H9 (cell line): ENCODE measurements around the gene FASTKD1. TPM values are rescaled to one million over a fixed set of nuclear protein-coding genes. Genes with fewer than 3 reads are reported as not detected.

Experiments
- DNase-seq: peaks from one replicate; pipeline ENCODE4 v3.0.0-alpha.2; 2017
- H2AFZ ChIP-seq: one replicate; pipeline ENCODE4 v1.6.1; 2013; ENCODE audit warnings: mild to moderate bottlenecking, low read length, control low read depth, moderate library complexity
- H2AK5ac ChIP-seq: 2 replicates; pipeline ENCODE4 v1.6.1; 2013; ENCODE audit warnings: low read length, control low read depth, mixed read lengths; ENCODE audit not compliant: insufficient read length
- H2BK120ac ChIP-seq: one replicate; pipeline ENCODE4 v1.6.1; 2013; ENCODE audit warnings: low read depth, mild to moderate bottlenecking, low read length, control low read depth, inconsistent platforms; ENCODE audit not compliant: poor library complexity, severe bottlenecking
- H2BK12ac ChIP-seq: 2 replicates; pipeline ENCODE4 v1.6.1; 2013; ENCODE audit warnings: low read length, control low read depth, mixed read lengths, low read depth; ENCODE audit not compliant: insufficient read length
- H2BK15ac ChIP-seq: 2 replicates; pipeline ENCODE4 v1.6.1; 2013; ENCODE audit warnings: low read depth, low read length, control low read depth
- H2BK20ac ChIP-seq: one replicate; pipeline ENCODE4 v1.6.1; 2013; ENCODE audit warnings: low read depth, mild to moderate bottlenecking, low read length, control low read depth, inconsistent platforms; ENCODE audit not compliant: poor library complexity, severe bottlenecking
- H2BK5ac ChIP-seq: 2 replicates; pipeline ENCODE4 v1.6.1; 2013; ENCODE audit warnings: low read length, control low read depth, mixed read lengths; ENCODE audit not compliant: insufficient read length
- H3K14ac ChIP-seq: 2 replicates; pipeline ENCODE4 v1.6.1; 2013; ENCODE audit warnings: low read length, control low read depth; ENCODE audit not compliant: insufficient read depth
- H3K18ac ChIP-seq: 2 replicates; pipeline ENCODE4 v1.6.1; 2013; ENCODE audit warnings: low read depth, mild to moderate bottlenecking, mixed read lengths, low read length, control low read depth; ENCODE audit not compliant: insufficient read length
- H3K23ac ChIP-seq: 2 replicates; pipeline ENCODE4 v1.6.1; 2013; ENCODE audit warnings: low read length, control low read depth, mixed read lengths, low read depth; ENCODE audit not compliant: insufficient read length
- H3K23me2 ChIP-seq: 2 replicates; pipeline ENCODE4 v1.6.1; 2013; ENCODE audit warnings: low read depth, mild to moderate bottlenecking, mixed read lengths, low read length, control low read depth; ENCODE audit not compliant: insufficient read length, poor library complexity, severe bottlenecking
- H3K27ac ChIP-seq: 2 replicates; pipeline ENCODE4 v1.5.1; 2013; ENCODE audit warnings: low read length, control low read depth, mixed read lengths, low read depth; ENCODE audit not compliant: insufficient read length
- H3K27me3 ChIP-seq: 2 replicates; pipeline ENCODE4 v1.6.1; 2013; ENCODE audit warnings: low read length, control low read depth, inconsistent platforms; ENCODE audit not compliant: insufficient read depth
- H3K4ac ChIP-seq: 2 replicates; pipeline ENCODE4 v1.6.1; 2013; ENCODE audit warnings: low read depth, mild to moderate bottlenecking, control low read depth, inconsistent platforms, low read length, moderate library complexity
- H3K4me1 ChIP-seq: 2 replicates; pipeline ENCODE4 v1.6.1; 2013; ENCODE audit warnings: low read length, control low read depth, inconsistent platforms; ENCODE audit not compliant: insufficient read depth
- H3K4me2 ChIP-seq: 2 replicates; pipeline ENCODE4 v1.6.1; 2013; ENCODE audit warnings: low read length, control low read depth, mixed read lengths; ENCODE audit not compliant: insufficient read length, insufficient read depth
- H3K56ac ChIP-seq: 2 replicates; pipeline ENCODE4 v1.6.1; 2013; ENCODE audit warnings: low read depth, mild to moderate bottlenecking, mixed read lengths, low read length, control low read depth; ENCODE audit not compliant: insufficient read length
- H3K79me1 ChIP-seq: 2 replicates; pipeline ENCODE4 v1.6.1; 2013; ENCODE audit warnings: low read depth, mild to moderate bottlenecking, moderate library complexity, low read length, control low read depth, inconsistent platforms; ENCODE audit not compliant: insufficient read depth, poor library complexity, severe bottlenecking
- H3K79me2 ChIP-seq: 2 replicates; pipeline ENCODE4 v1.6.1; 2013; ENCODE audit warnings: low read length, control low read depth, inconsistent platforms; ENCODE audit not compliant: insufficient read depth
- H3K9ac ChIP-seq: 2 replicates; pipeline ENCODE4 v1.6.1; 2013; ENCODE audit warnings: low read length, control low read depth, mixed read lengths; ENCODE audit not compliant: insufficient read length; ENCODE audit errors: extremely low read depth
- H3K9me3 ChIP-seq: one replicate; pipeline ENCODE4 v1.6.1; 2013; ENCODE audit warnings: low read depth, low read length, inconsistent platforms; ENCODE audit not compliant: control insufficient read depth
- H3T11ph ChIP-seq: one replicate; pipeline ENCODE4 v1.6.1; 2013; ENCODE audit warnings: mild to moderate bottlenecking, low read length, control low read depth, inconsistent platforms
- H4K20me1 ChIP-seq: one replicate; pipeline ENCODE4 v1.6.1; 2013; ENCODE audit not compliant: control insufficient read depth, insufficient read length, insufficient read depth
- H4K5ac ChIP-seq: 2 replicates; pipeline ENCODE4 v1.6.1; 2013; ENCODE audit warnings: low read depth, mild to moderate bottlenecking, mixed read lengths, low read length, control low read depth; ENCODE audit not compliant: insufficient read length
- H4K8ac ChIP-seq: replicated peaks from 2 replicates; pipeline ENCODE4 v1.6.1; 2013; ENCODE audit warnings: low read length, control low read depth, mixed read lengths, low read depth; ENCODE audit not compliant: insufficient read length
- H4K91ac ChIP-seq: 2 replicates; pipeline ENCODE4 v1.6.1; 2013; ENCODE audit warnings: low read depth, mild to moderate bottlenecking, moderate library complexity, mixed read lengths, low read length, control low read depth; ENCODE audit not compliant: insufficient read length
- H3K27ac Mint-ChIP-seq, 3 experiments: 2 replicates in 2 of 3; 3 replicates in 1 of 3; pipeline ENCODE4 v1.8.0; 2020 to 2021; ENCODE audit warnings: mixed read lengths in 3 of 3, mild to moderate bottlenecking in 1 of 3, moderate library complexity in 1 of 3
- H3K27me3 Mint-ChIP-seq: 2 replicates; pipeline ENCODE4 v1.8.0; 2021; ENCODE audit warnings: low read depth, mild to moderate bottlenecking, moderate library complexity, mixed read lengths
- H3K36me3 Mint-ChIP-seq, 3 experiments: 2 replicates in 2 of 3; 3 replicates in 1 of 3; pipeline ENCODE4 v1.8.0; 2020 to 2021; ENCODE audit warnings: low read depth in 3 of 3, mixed read lengths in 3 of 3; ENCODE audit not compliant: insufficient read depth in 1 of 3
- H3K4me1 Mint-ChIP-seq, 2 experiments: 2 replicates each; pipeline ENCODE4 v1.8.0; 2020; ENCODE audit warnings: mixed read lengths in 2 of 2
- H3K4me3 Mint-ChIP-seq, 2 experiments: 2 replicates in 1 of 2; 3 replicates in 1 of 2; pipeline ENCODE4 v1.8.0; 2020 to 2021; ENCODE audit warnings: mild to moderate bottlenecking in 2 of 2, mixed read lengths in 2 of 2, moderate library complexity in 1 of 2
- H3K9me3 Mint-ChIP-seq, 2 experiments: 2 replicates in 1 of 2; 3 replicates in 1 of 2; pipeline ENCODE4 v1.8.0; 2020; ENCODE audit warnings: mild to moderate bottlenecking in 2 of 2, mixed read lengths in 2 of 2, moderate library complexity in 1 of 2
- CTCF ChIP-seq: fragments of 200-600 bp; sonication (generic); conservative IDR thresholded peaks from 3 replicates; pipeline ENCODE4 v1.8.0; 2021; ENCODE audit warnings: antibody characterized with exemption, mild to moderate bottlenecking
- WGBS: extraction: QIAGEN DNeasy Blood & Tissue Kit; methylation state at CpG from one replicate; pipeline ENCODE4 v1.1.7; 2013; ENCODE audit warnings: missing lambda C conversion rate, low lambda C conversion rate, mixed read lengths; ENCODE audit not compliant: insufficient read length; ENCODE audit errors: extremely low coverage; 5-methylcytosine and 5-hydroxymethylcytosine counted together
- total RNA-seq: library from RNA; stranded (reverse); gene quantifications from 2 replicates; pipeline ENCODE4 v1.2.1, GENCODE V29; 2021

Gene FASTKD1
- total RNA-seq, 1 experiment from 2014 or later: 47.6 TPM

GRCh38 chr2:169485650-169486138 is 88.0 kb downstream of the FASTKD1 start:
- H4K5ac ChIP-seq: no peak overlapping the region
- H3K4me3 Mint-ChIP-seq: no peak overlapping the region
- no peaks in the 10 kb centered on the region for H4K20me1 ChIP-seq
- peaks cover 9% of the 10 kb centered on the region; the same call in 1 of the 2 replicates for H3K27me3 ChIP-seq
- no peak overlapping the region for H4K8ac ChIP-seq
- H3K79me2 ChIP-seq: no peaks in the 10 kb centered on the region
- H3K4me1 ChIP-seq: no peaks in the 10 kb centered on the region
- no peaks in the 10 kb centered on the region for H3K9me3 ChIP-seq
- H3K79me1 ChIP-seq: no peaks in the 10 kb centered on the region
- H2AFZ ChIP-seq: no peak overlapping the region
- H3K4me2 ChIP-seq: no peak overlapping the region
- H3K4me1 Mint-ChIP-seq: no peaks in the 10 kb centered on the region
- TF ChIP-seq CTCF: no peak
- no CpG with 5 or more reads among the region's 1 CpG for WGBS
- no peak overlapping the region for H2AK5ac ChIP-seq
- no peak overlapping the region for H2BK12ac ChIP-seq
- no peak overlapping the region for H3K4ac ChIP-seq
- H4K91ac ChIP-seq: no peak overlapping the region
- no peak for DNase-seq
- H2BK15ac ChIP-seq: no peak overlapping the region
- H3K36me3 Mint-ChIP-seq: peaks cover 0 to 2% (median 0%) of the 10 kb centered on the region in 3 experiments; a peak in 2 of 7 replicates
- H3K9me3 Mint-ChIP-seq: peaks cover 2% of the 10 kb centered on the region in 2 experiments; a peak in 4 of 5 replicates
- H3K14ac ChIP-seq: no peak overlapping the region
- no peak overlapping the region for H3K23ac ChIP-seq
- H3K27ac ChIP-seq: no peak overlapping the region
- no peak overlapping the region for H2BK20ac ChIP-seq
- no peak overlapping the region for H3K56ac ChIP-seq
- H3K23me2 ChIP-seq: no peaks in the 10 kb centered on the region
- no peak overlapping the region for H2BK5ac ChIP-seq
- peaks cover 30% of the 10 kb centered on the region for H3K27me3 Mint-ChIP-seq
- H2BK120ac ChIP-seq: no peak overlapping the region
- no peak overlapping the region for H3K9ac ChIP-seq
- no peak overlapping the region for H3K18ac ChIP-seq
- H3K27ac Mint-ChIP-seq: no peak overlapping the region
- no peak overlapping the region for H3T11ph ChIP-seq
